H1 (cell line): ENCODE measurements around the gene NTPCR.

Experiments
- CTCF ChIP-seq, 3 experiments: IDR thresholded peaks; 1 replicate in 2 of 3; 2 replicates in 1 of 3; pipeline versions ENCODE4 v1.5.1 to v1.6.1; 2011; ENCODE audit warnings: low read length in 3 of 3, mild to moderate bottlenecking in 3 of 3, inconsistent platforms in 2 of 3, low read depth in 1 of 3, moderate library complexity in 1 of 3; ENCODE audit not compliant: insufficient read depth in 1 of 3; ENCODE audit errors: control extremely low read depth in 1 of 3
- EZH2 ChIP-seq: fragments of 200-600 bp; sonication (generic); IDR thresholded peaks from 2 replicates; pipeline ENCODE4 v1.7.1; 2012; ENCODE audit warnings: low read depth, mild to moderate bottlenecking, moderate library complexity, low read length, inconsistent platforms; ENCODE audit not compliant: severe bottlenecking
- GABPA ChIP-seq: IDR thresholded peaks from 2 replicates; pipeline ENCODE4 v1.6.1; 2011; ENCODE audit warnings: mild to moderate bottlenecking, low read length, moderate library complexity, borderline replicate concordance; ENCODE audit not compliant: insufficient read depth
- HDAC2 ChIP-seq, 2 experiments: fragments of 300-600 bp in 1 of 2; sonication (generic) in 1 of 2; IDR thresholded peaks; 2 replicates each; pipeline ENCODE4 v1.6.1; 2011 to 2012; ENCODE audit warnings: low read depth in 2 of 2, low read length in 2 of 2, mild to moderate bottlenecking in 2 of 2, moderate library complexity in 2 of 2, borderline replicate concordance in 1 of 2, inconsistent platforms in 1 of 2
- SP2 ChIP-seq: IDR thresholded peaks from 2 replicates; pipeline ENCODE4 v1.6.1; 2012; ENCODE audit warnings: mild to moderate bottlenecking, low read length, inconsistent platforms

DNA sequence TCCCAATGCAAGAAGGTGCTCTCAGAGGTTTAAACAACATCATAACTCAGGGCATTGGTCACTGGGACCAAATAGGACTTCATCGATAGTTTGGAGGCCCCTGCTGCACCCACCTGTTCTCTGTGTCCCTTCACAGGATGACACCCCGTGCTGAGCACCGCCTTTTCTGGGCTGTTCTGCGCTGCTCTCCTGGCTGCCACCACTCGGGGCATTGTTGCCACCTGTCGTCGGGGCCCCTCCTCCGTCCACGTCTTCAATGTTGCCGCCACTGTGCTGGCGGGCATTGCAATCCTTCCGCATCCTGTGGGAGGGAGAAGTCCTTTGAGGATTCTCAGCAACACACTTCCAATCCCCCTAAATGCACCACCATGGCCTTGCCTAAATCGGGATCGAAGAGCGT, 47.7 kb downstream of the NTPCR start:
- TF ChIP-seq EZH2: no peak
- no peak for TF ChIP-seq HDAC2 (IDR thresholded peaks at IDR 0.05; ENCODE audit: borderline replicate concordance in 1 of 2, low read depth in 2 of 2, low read length in 2 of 2)
- TF ChIP-seq SP2: no peak
- peak in 2 of 3 experiments; percentile 20 to 26; a peak in 2 of 4 replicates for TF ChIP-seq CTCF (IDR thresholded peaks at IDR 0.05; ENCODE audit: control extremely low read depth in 1 of 3, insufficient read depth in 1 of 3, low read depth in 1 of 3, low read length in 3 of 3)
- no peak for TF ChIP-seq GABPA
